DMS53 treated with DMSO at 0.1 percent for 48 hours (cell line): ENCODE data around the gene TMEM45B.

Source experiments
- DNase-seq: peaks from one replicate; lab custom pipeline; 2025; ENCODE audit not compliant: unreplicated experiment; lab: John Stamatoyannopoulos, UW

The TMEM45B gene

GRCh38 chr11:129905402-129905801, 89.8 kb downstream of the TMEM45B start:
- DNase-seq = no peak
